Lower leg skin (tissue), 3 donors: ENCODE data around the gene ATN1.

Experiments
- CTCF ChIP-seq, 3 donors: fragments of 450-650 bp; IDR thresholded peaks; one replicate each; pipeline ENCODE4 v1.5.1; 2016; ENCODE audit warnings: antibody characterized with exemption in 3 of 3, mild to moderate bottlenecking in 3 of 3, moderate library complexity in 2 of 3
- POLR2A ChIP-seq, 2 donors: fragments of 450-650 bp; IDR thresholded peaks; one replicate each; pipeline ENCODE4 v1.6.1; 2016 to 2017; ENCODE audit warnings: antibody characterized with exemption in 2 of 2, mild to moderate bottlenecking in 1 of 2, moderate library complexity in 1 of 2

DNA sequence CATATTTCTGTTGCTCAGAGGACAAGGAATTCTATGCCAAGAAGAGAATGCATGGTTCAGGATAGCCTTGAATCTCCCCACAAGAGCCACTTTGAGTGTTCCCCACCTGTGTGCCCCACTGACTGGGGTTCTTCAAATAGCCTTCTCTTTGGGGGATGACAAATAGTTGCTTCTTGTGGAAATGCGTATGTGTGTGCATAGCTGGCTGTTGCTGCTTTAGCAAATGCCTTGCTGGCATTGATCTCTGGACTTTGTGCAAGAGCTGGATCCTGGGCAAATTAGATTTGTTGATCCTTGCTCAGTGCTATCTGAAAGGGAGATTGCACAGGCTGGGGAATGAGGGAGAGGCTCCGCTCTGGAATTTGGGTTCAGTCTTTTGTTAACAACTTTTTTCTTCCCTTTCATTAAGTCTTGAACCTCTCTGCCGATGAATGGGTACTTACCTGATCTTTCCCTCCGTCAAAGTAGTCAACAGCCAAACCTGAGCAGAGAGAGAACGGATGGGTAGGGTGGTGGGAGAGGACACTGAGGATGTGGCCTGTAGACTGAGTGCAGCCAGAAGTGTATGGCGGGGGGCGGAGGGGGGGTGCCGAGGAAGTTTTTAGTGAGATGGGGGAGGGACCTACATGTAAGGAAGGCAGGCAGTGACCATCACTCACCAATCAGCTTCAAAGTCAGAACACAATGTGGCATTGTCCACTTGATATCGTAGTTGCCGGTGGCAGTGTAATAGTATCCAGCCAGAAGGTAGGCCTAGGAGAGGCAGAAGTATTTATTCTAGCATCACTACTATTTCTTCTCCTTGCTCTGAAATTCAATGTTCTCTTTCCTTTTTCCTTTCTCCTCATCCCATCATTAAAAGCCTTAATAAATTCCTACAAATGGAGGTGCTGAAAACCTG, 53.6 kb downstream of the ATN1 start:
- TF ChIP-seq CTCF (IDR thresholded peaks at IDR 0.05) (no peak), POLR2A (IDR thresholded peaks at IDR 0.05) (no peak)
